NCI-H2107 (cell line): ENCODE data around the gene SNX25.
"Not testable (repeated sequence)": the region's sequence is repeated elsewhere in the genome, so short reads cannot be mapped to it uniquely, and the experiment has no call there.

Source experiments
- DNase-seq: peaks from one replicate; lab custom pipeline; 2025; lab: John Stamatoyannopoulos, UW

The SNX25 gene

DNA sequence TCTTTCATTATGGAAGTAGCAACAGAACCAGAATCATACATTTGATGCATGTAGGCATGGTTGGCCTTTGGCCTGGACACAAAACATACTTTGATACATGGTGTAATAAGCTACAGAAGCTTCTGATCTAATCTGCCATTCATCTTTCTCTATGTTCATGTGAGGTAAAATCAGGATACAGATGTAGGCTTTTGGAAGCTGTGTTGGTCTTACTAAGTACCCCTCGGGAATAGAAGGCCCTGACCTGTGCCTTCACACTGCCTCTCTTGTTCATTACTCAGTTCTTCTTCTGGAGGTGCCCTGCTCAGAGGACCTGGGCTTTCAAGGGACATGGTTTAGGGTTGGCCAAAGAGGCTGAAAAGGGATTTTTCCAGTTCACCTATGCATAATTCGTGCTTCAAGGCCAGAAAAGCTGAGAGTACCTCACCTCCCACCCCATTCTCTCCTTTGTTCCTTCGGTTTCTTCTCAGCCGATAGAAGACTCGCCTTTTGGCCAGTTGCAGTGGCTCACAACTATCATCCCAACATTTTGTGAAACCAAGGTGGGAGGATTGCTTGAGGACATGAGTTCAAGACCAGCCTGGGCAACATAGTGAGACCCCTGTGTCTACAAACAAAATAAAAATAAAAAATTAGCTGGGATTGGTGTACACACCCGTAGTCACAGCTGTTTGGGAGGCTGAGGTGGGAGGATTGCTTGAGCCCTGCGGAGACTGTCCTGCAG, 25.9 kb downstream of the SNX25 start:
- no peak for DNase-seq

- DNase-seq, result no peak
Observed at GRCh38 chr4:185235843-185236503, 26.6 kb downstream of the SNX25 start.

DNA sequence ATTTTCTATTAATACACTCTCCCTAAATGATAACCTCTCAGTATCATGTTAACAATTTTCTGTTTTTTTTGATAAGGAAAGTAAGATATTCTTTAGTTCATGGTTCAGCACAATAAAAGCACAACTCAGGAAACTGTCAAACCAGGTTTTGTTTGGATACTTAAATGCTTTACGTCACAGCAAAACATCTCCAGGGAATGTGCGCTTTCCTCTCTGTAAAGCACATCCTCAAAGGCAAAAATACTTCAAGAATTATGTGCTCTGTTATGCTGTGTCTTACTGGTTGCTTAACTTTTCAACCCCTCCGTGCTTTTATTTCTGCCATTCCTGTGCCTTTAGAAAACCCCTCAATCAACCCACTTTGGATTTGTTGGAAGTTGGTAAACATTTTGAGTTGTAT, 27.8 kb downstream of the SNX25 start:
- no peak for DNase-seq

GRCh38 chr4:185238215-185238681, 28.9 kb downstream of the SNX25 start:
- DNase-seq, result no peak

GRCh38 chr4:185238750-185239149, 29.4 kb downstream of the SNX25 start:
- no peak for DNase-seq

DNA sequence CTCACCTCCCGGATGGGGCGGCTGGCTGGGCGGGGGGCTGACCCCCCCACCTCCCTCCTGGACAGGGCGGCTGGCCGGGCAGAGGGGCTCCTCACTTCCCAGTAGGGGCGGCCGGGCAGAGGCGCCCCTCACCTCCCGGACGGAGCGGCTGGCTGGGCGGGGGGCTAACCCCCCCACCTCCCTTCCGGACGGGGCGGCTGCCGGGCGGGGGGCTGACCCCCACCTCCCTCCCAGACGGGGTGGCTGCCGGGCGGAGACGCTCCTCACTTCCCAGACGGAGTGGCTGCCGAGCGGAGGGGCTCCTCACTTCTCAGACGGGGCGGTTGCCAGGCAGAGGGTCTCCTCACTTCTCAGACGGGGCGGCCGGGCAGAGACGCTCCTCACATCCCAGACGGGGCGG, 31.1 kb downstream of the SNX25 start:
- not testable (repeated sequence) for DNase-seq

GRCh38 chr4:185242749-185243533, 33.5 kb downstream of the SNX25 start:
- no peak for DNase-seq

DNA sequence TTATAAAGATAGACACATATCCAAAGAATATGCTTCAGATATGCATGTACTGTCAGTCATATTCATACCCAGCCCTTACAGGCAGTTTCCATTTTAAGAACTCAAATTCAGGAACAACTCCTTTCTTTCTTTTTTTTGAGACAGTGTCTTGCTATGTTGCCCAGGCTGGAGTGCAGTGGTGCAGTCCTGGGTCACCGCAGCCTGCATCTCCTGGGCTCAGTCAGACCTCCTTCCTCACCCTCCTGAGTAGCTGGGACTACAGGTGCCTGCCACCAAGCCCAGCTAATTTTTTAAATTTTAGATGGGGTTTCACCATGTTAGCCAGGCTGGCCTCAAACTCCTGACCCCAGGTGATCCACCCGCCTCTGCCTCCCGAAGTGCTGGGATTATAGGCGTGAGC, 34.5 kb downstream of the SNX25 start:
- DNase-seq, result no peak

DNA sequence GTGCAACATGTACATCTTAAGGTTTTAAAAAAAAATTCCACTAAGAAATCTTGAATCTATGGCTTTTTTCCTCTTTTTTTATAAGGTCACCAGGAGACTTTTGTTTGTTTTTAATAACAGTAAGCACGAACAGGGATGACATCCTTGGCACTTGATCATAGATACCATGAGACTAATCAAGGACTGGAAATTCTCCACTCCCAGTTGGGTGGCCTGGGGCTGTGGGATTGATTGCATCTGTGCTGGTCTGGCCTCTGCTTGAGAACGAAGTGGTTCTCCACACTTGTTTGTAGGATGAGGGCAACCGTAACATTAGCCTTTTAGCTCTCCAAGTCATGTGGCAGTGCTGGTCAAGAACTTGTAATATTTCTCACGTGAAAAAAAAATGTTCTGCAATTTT, 35.4 kb downstream of the SNX25 start:
- DNase-seq, result no peak

DNA sequence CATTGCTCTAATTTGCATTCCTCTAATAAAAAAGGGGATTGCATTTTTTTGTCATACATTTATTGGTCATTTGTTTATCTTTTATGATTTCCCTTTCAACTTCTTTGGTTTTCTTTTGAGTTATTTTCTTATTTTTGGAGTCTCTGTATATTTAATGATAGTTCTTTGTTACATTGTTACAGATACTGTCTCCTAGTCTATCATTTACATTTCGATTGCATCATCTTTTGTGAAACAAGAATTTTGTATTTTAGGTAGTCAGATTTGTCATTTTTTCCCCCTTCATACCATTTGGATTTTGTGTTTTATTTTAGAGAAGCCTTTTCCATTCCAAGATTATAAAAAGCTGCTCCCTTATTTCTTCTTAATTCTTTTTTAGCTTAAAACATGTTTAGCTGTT, 37.1 kb downstream of the SNX25 start:
- no peak for DNase-seq

DNA sequence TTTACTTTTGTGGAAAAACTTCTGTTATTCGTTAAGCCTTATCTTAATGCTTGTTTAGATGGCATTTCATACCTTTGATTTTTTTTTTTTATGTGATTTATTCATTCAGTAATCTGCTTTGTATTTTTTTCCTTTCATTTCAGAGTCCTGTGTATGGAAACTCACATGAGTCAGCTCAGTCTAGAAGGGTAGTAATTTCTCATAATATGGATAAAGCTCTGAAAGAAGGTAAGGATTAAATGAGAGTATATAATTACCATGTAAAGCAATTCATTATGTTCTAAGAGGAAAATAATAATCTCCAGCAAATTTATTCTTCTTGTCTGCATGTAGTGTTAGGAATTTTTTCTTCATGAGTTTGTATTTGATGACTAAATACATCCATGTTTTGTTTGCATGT, 37.8 kb downstream of the SNX25 start:
- DNase-seq, result no peak

DNA sequence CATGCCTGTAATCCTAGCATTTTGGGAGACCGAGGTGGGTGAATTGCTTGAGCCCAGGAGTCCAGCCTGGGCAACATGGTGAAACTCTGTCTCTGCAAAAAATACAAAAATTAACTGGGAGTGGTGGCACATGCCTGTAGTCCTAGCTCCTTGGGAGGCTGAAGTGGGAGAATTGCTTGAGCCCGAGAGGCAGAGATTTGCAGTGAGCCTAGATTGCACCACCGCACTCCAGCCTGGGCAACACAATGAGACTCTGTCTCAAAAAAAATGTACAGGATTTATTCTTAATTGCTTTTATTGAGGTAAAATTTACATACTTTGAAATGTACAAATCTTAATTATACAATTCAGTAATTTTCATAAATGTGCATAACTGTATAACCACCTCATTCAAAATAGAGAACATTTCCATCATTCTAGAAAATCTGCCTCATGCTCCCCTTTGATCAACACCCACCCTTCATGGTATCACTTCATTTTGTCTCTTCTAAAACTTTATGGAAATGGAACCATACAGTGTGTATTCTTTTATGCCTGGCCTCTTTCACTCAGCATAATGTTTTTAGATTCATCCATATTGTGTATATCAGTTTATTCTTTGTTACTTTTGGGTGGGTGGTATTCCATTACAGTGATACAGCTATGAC, 39.1 kb downstream of the SNX25 start:
- no peak for DNase-seq

DNA sequence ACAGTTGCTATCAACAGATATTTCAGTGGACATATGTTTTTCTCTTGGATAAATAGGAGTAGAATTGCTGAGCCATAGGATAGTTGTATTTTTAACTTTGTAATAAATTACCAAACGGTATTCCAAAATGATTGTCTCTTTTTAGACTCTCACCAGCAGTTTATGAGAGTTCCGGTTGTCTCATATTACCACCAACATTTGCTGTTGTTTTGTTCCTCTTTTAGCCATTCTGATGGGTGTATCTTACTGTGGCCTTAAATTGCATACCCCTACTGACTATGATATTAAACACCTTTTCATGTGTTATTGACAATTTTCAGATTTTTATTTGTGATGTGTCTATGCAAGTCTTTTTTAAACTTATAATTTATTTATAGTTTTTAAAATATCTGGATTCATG, 39.7 kb downstream of the SNX25 start:
- DNase-seq, result no peak

DNA sequence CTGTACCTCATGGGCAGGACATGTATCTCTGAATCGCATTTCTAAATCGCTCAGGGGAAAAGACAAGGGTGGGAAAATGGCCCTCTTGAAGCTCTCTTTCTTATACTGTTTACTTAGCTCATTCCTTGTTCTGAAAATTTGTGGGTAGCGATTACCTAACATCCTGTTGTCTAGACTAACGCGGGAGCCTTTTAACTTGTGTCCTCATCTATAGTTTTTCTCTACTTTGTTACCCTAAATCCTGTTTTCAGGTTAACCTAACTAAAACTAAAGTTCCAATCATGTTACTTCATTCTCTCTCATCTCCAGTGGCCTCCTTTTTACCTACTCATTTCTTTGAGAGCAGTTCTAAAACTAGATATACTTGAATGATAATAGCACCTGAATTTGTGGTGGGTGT, 45.0 kb downstream of the SNX25 start:
- DNase-seq, result no peak

- DNase-seq, result no peak
Observed at GRCh38 chr4:185255868-185256267, 46.5 kb downstream of the SNX25 start.

DNA sequence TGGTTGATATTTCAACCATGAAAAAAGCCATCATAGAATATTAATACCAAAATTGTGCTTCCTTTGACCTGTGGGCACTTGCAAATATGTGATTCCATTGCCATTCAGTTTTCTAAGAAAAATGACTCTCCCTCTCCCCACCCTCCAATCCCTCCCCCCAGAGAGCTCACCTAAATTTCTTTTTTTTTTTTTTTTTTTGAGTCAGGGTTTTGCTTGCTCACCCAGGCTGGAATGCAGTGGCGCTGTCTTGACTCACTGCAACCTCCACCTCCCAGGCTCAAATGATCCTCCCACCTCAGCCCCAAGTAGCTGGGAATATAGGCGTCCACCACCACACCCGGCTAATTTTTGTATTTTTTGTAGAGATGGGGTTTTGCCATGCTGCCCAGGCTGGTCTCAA, 47.0 kb downstream of the SNX25 start:
- no peak for DNase-seq

GRCh38 chr4:185257086-185257485, 47.7 kb downstream of the SNX25 start:
- DNase-seq, result no peak

- DNase-seq, result no peak
Observed at GRCh38 chr4:185257694-185258093, 48.3 kb downstream of the SNX25 start.

DNA sequence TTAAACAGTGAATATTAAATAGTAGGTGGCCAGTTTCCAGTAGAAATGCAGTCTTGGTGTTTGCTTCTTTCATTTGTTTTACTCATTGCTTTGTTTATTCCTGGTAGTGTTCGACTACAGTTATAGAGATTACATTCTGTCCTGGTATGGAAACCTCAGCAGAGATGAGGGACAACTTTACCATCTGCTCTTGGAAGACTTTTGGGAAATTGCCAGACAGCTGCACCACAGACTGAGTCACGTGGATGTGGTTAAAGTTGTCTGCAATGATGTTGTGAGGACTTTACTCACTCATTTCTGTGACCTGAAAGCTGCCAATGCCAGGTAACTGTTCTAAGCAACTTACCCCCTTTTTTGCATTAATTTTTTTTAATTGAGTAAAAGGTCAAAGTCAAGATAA, 49.3 kb downstream of the SNX25 start:
- not testable (repeated sequence) for DNase-seq

DNA sequence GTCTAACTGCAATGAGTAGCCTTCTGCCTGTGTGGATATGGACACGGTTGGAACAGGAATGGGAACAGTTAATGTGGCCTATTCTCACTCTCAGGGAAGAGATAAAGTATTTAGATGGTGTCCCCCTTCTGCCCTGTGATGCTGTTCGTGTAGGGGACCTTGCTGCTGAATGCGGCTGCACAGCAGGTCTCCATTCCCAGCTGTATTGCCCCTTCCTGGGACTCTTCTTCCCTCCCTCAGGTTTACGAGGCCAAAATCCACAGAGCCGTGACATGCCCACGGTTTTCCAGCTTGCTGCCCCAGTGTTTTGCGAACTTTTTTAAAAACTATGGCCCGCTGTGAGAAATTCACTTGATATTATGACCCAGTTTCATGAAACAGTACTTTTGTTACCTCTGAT, 50.3 kb downstream of the SNX25 start:
- no peak for DNase-seq

DNA sequence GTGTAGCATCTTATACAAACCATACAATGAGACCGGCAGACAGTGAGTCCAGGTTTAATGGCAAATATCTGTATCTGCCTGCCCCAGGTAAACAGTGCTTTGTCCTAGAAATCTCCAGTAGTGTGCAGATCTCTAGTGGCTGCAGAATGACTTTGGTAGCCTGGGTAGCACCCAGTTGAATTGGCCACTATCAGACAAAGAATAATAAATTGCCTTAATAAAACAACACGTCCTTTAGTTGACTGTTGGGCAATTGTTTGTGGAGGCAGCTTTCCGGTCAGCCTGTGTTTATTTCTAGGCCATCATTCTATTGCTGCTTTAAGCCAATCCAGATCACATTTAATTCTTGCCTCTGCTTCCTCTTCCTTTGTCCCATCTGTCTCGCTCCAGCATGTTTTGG, 52.5 kb downstream of the SNX25 start:
- DNase-seq, result no peak

DNA sequence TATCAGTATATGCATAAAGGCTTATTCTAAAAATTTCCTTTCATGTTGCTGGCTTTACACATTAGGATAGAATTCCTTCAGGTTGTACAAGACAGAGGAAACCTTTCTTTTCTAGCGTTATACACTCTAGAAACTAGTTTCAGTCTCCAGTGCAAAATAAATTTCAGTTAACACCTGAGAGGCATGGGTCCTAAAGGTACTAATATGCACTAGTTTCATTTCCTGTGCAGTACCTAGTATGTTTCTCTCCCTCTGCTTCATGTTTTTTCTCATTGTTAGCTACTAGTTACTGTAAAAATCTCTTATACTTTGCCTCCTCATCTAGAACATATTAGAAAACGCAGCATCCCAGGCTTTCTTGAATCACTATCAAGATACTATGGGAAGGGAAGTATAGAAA, 54.0 kb downstream of the SNX25 start:
- no peak for DNase-seq

GRCh38 chr4:185265942-185266341, 56.5 kb downstream of the SNX25 start:
- DNase-seq, result no peak
